ENCODE measurements around the gene BCAN. TPM values are rescaled to one million over a fixed set of nuclear protein-coding genes. Genes with fewer than 3 reads are reported as not detected.

The BCAN gene
- total RNA-seq, 2 experiments from 2014 or later, result not detected

GRCh38 chr1:156655151-156655903, 13.4 kb downstream of the BCAN start:
- Mint-ChIP-seq H3K9me3 (no peaks in the 10 kb centered on the region), H3K27ac (no peak overlapping the region), H3K27me3 (peaks cover 77% of the 10 kb centered on the region), H3K4me3 (no peak overlapping the region), H3K4me1 (ENCODE audit: low read depth) (peaks cover 38% of the 10 kb centered on the region), H3K36me3 (ENCODE audit: low read depth) (no peaks in the 10 kb centered on the region)
- ChIA-PET CTCF (interaction anchor here (1.3 to 1.8 kb wide), 4 partner anchors 28 to 71 kb away, joined by 3 to 6 read pairs (median 4); partner anchors contain the start of gene HAPLN2), POLR2A (no interaction called here)
- H3K4me3 ChIP-seq (ENCODE audit: low read length), result no peak overlapping the region
- ATAC-seq (ENCODE audit: poor library complexity) (no peak), DNase-seq (no peak)
- intact Hi-C loops (cut with DNase I, micrococcal nuclease), result no loop called here
- H3K36me3 ChIP-seq (ENCODE audit: insufficient read depth, low read length), result no peaks in the 10 kb centered on the region
- H3K27ac ChIP-seq (ENCODE audit: low read depth in 1 of 2, low read length in 2 of 2), result no peak overlapping the region
- peaks cover 59 to 71% of the 10 kb centered on the region in 2 experiments for H3K27me3 ChIP-seq (ENCODE audit: control insufficient read depth in 1 of 2, insufficient read depth in 2 of 2, low read length in 2 of 2)
- peaks cover 41% of the 10 kb centered on the region for H3K4me1 ChIP-seq (ENCODE audit: insufficient read depth, low read length)
- TF ChIP-seq CTCF (IDR thresholded peaks at IDR 0.05), result no peak
- H3K9me3 ChIP-seq (ENCODE audit: control insufficient read depth in 1 of 2, insufficient read depth in 1 of 2, low read length in 2 of 2), result peaks cover 0 to 18% of the 10 kb centered on the region in 2 experiments

GRCh38 chr1:156655904-156656516, 14.1 kb downstream of the BCAN start:
- no peak for TF ChIP-seq CTCF (IDR thresholded peaks at IDR 0.05)
- peak overlapping the region; percentile 43 for H3K4me3 Mint-ChIP-seq
- H3K4me1 Mint-ChIP-seq (ENCODE audit: low read depth), result peaks cover 45% of the 10 kb centered on the region
- Histone ChIP-seq H3K27ac (ENCODE audit: low read depth in 1 of 2, low read length in 2 of 2) (no peak overlapping the region), H3K9me3 (ENCODE audit: control insufficient read depth in 1 of 2, insufficient read depth in 1 of 2, low read length in 2 of 2) (peaks cover 0 to 18% of the 10 kb centered on the region in 2 experiments), H3K27me3 (ENCODE audit: control insufficient read depth in 1 of 2, insufficient read depth in 2 of 2, low read length in 2 of 2) (peaks cover 53 to 64% of the 10 kb centered on the region in 2 experiments), H3K4me1 (ENCODE audit: insufficient read depth, low read length) (peaks cover 48% of the 10 kb centered on the region), H3K4me3 (ENCODE audit: low read length) (no peak overlapping the region), H3K36me3 (ENCODE audit: insufficient read depth, low read length) (no peaks in the 10 kb centered on the region)
- ChIA-PET CTCF (interaction anchor here (1.3 to 2.9 kb wide), 6 partner anchors 28 to 70 kb away, joined by 3 to 12 read pairs (median 5); partner anchors contain the start of gene HAPLN2), POLR2A (no interaction called here)
- no peaks in the 10 kb centered on the region for H3K9me3 Mint-ChIP-seq
- no peak for ATAC-seq (ENCODE audit: poor library complexity)
- no peak overlapping the region for H3K27ac Mint-ChIP-seq
- H3K36me3 Mint-ChIP-seq (ENCODE audit: low read depth), result no peaks in the 10 kb centered on the region
- no peak for DNase-seq
- H3K27me3 Mint-ChIP-seq, result peaks cover 72% of the 10 kb centered on the region
- intact Hi-C loops (cut with DNase I, micrococcal nuclease), result no loop called here

GRCh38 chr1:156656806-156657740, 15.2 kb downstream of the BCAN start:
- DNase-seq (peak; percentile 51 to 86 (median 72)), ATAC-seq (ENCODE audit: poor library complexity) (peak; percentile 60)
- Histone ChIP-seq H3K9me3 (ENCODE audit: control insufficient read depth in 1 of 2, insufficient read depth in 1 of 2, low read length in 2 of 2) (peaks cover 0 to 10% of the 10 kb centered on the region in 2 experiments), H3K27me3 (ENCODE audit: control insufficient read depth in 1 of 2, insufficient read depth in 2 of 2, low read length in 2 of 2) (peaks cover 45 to 53% of the 10 kb centered on the region in 2 experiments), H3K4me3 (ENCODE audit: low read length) (peak overlapping the region; percentile 42), H3K36me3 (ENCODE audit: insufficient read depth, low read length) (no peaks in the 10 kb centered on the region), H3K27ac (ENCODE audit: low read depth in 1 of 2, low read length in 2 of 2) (no peak overlapping the region), H3K4me1 (ENCODE audit: insufficient read depth, low read length) (peaks cover 59% of the 10 kb centered on the region)
- H3K36me3 Mint-ChIP-seq (ENCODE audit: low read depth), result no peaks in the 10 kb centered on the region
- peak; percentile 95 for TF ChIP-seq CTCF (IDR thresholded peaks at IDR 0.05)
- peaks cover 61% of the 10 kb centered on the region for H3K27me3 Mint-ChIP-seq
- ChIA-PET POLR2A (interaction anchor here (0.7 kb wide), 1 partner anchor 58 kb away, joined by 3 read pairs; no protein-coding TSS in a partner anchor), CTCF (interaction anchor here (1.3 to 2.9 kb wide), 5 partner anchors 30 to 69 kb away, joined by 3 to 12 read pairs (median 6); partner anchors contain the start of gene HAPLN2)
- H3K27ac Mint-ChIP-seq, result no peak overlapping the region
- H3K4me3 Mint-ChIP-seq, result peak overlapping the region; percentile 77
- no peaks in the 10 kb centered on the region for H3K9me3 Mint-ChIP-seq
- H3K4me1 Mint-ChIP-seq (ENCODE audit: low read depth), result peaks cover 56% of the 10 kb centered on the region
- intact Hi-C loops (cut with DNase I, micrococcal nuclease), result loop anchor here (1.0 kb wide), 1 partner anchor 31 kb away; no protein-coding TSS in a partner anchor
